Lower leg skin (tissue), 4 donors: ENCODE measurements around the gene ZNF107. TPM values are rescaled to one million over a fixed set of nuclear protein-coding genes. Genes with fewer than 3 reads are reported as not detected.

Source experiments
- DNase-seq, 2 donors: peaks; one replicate each; pipeline ENCODE4 v3.0.0-alpha.2; 2019; ENCODE audit warnings: low spot score in 2 of 2
- H3K4me3 ChIP-seq: fragments of 200-600 bp; sonication (generic); 2 replicates; pipeline ENCODE4 v1.5.1; 2017; ENCODE audit warnings: mild to moderate bottlenecking, low read depth; ENCODE audit not compliant: poor library complexity, severe bottlenecking
- POLR2A ChIP-seq, 2 donors: fragments of 450-650 bp; IDR thresholded peaks; one replicate each; pipeline ENCODE4 v1.6.1; 2016 to 2017; ENCODE audit warnings: antibody characterized with exemption in 2 of 2, mild to moderate bottlenecking in 1 of 2, moderate library complexity in 1 of 2
- WGBS, 2 donors: methylation state at CpG; one replicate each; pipeline ENCODE4 v1.1.5; 2018; 5-methylcytosine and 5-hydroxymethylcytosine counted together
- intact Hi-C: fragments of 100-400 bp; cut with DNase I; formaldehyde crosslinking; loops from one replicate; pipeline ENCODE4 v1.15.0; 2023; ENCODE audit warnings: low total_unique reads
- microRNA-seq, 2 donors: library from miRNA; unstranded; fragments of <30 nt; microRNA quantifications; one replicate each; pipeline ENCODE4, GENCODE V29; 2016; ENCODE audit warnings: borderline replicate concordance in 2 of 2, borderline number of aligned reads in 1 of 2
- total RNA-seq, 4 donors: library from RNA; depleted of rRNA; stranded (reverse); fragments of >200 nt; gene quantifications; one replicate each; pipeline ENCODE4 v1.1.0, GENCODE V29; 2016
- TF ChIP-seq, protein P1 (sequence below), 3 donors: fragments of 450-650 bp; IDR thresholded peaks; one replicate each; pipeline ENCODE4 v1.5.1; 2016; ENCODE audit warnings: antibody characterized with exemption in 3 of 3, mild to moderate bottlenecking in 3 of 3, moderate library complexity in 2 of 3

ZNF107 gene
- total RNA-seq, 4 donors from 2014 or later: 9.6 to 15.8 (median 12.4) TPM

DNA sequence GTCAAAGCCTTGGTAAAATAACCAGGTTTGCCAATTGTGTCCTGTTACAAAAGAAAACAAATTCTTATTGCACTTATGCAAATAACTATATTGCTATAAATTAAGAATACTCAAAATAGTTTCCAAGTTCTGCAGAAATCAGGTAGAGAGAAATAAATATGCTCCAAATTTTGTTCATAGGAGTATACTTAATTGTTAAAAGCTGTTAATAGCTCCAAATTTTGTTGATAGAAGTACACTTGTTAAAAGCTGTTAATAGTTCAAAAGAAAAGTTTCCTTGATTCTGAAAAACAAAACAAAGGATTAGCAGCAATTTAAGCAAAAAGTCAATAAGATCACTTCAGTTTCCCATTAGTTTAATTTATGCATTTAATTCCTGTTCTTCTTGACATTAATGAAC, 81.9 kb downstream of the ZNF107 start:
- H3K4me3 ChIP-seq: no peak overlapping the region
- no peak for DNase-seq
- intact Hi-C loops: no loop called here
- TF ChIP-seq, protein P1, sequence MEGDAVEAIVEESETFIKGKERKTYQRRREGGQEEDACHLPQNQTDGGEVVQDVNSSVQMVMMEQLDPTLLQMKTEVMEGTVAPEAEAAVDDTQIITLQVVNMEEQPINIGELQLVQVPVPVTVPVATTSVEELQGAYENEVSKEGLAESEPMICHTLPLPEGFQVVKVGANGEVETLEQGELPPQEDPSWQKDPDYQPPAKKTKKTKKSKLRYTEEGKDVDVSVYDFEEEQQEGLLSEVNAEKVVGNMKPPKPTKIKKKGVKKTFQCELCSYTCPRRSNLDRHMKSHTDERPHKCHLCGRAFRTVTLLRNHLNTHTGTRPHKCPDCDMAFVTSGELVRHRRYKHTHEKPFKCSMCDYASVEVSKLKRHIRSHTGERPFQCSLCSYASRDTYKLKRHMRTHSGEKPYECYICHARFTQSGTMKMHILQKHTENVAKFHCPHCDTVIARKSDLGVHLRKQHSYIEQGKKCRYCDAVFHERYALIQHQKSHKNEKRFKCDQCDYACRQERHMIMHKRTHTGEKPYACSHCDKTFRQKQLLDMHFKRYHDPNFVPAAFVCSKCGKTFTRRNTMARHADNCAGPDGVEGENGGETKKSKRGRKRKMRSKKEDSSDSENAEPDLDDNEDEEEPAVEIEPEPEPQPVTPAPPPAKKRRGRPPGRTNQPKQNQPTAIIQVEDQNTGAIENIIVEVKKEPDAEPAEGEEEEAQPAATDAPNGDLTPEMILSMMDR (IDR thresholded peaks at IDR 0.05): no peak
- TF ChIP-seq POLR2A (IDR thresholded peaks at IDR 0.05): no peak

- H3K4me3 ChIP-seq: no peak overlapping the region
- TF ChIP-seq, protein P1 (IDR thresholded peaks at IDR 0.05): no peak
- TF ChIP-seq POLR2A (IDR thresholded peaks at IDR 0.05): no peak
- WGBS, 2 donors: 50% methylated on average over 2 of the region's 2 CpGs
- intact Hi-C loops: no loop called here
- DNase-seq: no peak
Measured at GRCh38 chr7:64753032-64753431, 87.1 kb downstream of the ZNF107 start.

GRCh38 chr7:64755865-64756264, 89.9 kb downstream of the ZNF107 start:
- DNase-seq: no peak
- WGBS, 2 donors: 80 to 81% methylated on average over 3 of the region's 3 CpGs
- intact Hi-C loops: no loop called here
- no peak for TF ChIP-seq POLR2A (IDR thresholded peaks at IDR 0.05)
- TF ChIP-seq, protein P1 (IDR thresholded peaks at IDR 0.05): no peak
- no peak overlapping the region for H3K4me3 ChIP-seq

DNA sequence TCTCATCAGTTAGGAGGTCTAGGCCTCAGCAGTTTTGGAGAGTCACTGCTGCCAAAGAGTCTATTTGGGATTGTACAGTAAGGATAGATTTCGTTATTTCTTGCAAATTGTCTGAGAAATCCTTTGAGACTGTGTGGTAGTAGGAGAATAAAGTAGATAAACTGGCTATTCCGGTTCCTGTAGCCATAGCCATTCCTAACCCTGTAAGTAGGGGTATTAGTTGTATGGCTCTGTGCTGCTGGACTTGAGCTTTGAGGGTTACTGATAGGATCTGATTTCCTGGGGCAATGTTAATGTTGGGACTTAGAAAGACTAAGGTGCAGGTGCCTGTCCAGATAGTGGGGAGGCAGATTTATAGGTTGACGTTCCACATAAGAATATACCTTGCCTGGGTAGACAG, 92.2 kb downstream of the ZNF107 start:
- no peak overlapping the region for H3K4me3 ChIP-seq
- intact Hi-C loops: no loop called here
- TF ChIP-seq, protein P1 (IDR thresholded peaks at IDR 0.05): no peak
- no peak for TF ChIP-seq POLR2A (IDR thresholded peaks at IDR 0.05)
- 46 to 48% methylated on average over 3 of the region's 3 CpGs for WGBS, 2 donors
- no peak for DNase-seq

Small RNA genes within 50 kb of the gene (microRNA-seq; reads per million reads assigned to microRNA genes)
- gene MIR6839: 0.57 to 0.68 reads per million in 2 donors

Other genes starting within 250 kb of the ZNF107 start
- 1 to 10 TPM; 8.2 to 8.8 (median 8.5) TPM for gene ZNF680, start 103.1 kb upstream of the ZNF107 start, total RNA-seq
- 10 to 100 TPM; 21.8 to 36.0 (median 25.2) TPM for gene ZNF138, start 128.3 kb downstream of the ZNF107 start, total RNA-seq
- gene ZNF273, start 237.1 kb downstream of the ZNF107 start, total RNA-seq: 100 to 1,000 TPM in 1 of 4 donors, 10 to 100 TPM in 3; 61.3 to 224 (median 66.3) TPM